Hypothalamus (tissue), 51 donors: ENCODE measurements around the gene TCF4.
A peak's percentile ranks its signal among the peaks of the same experiment; 100 is the strongest.

ENCODE experiments used
- DNase-seq, 51 donors: peaks; one replicate each; lab custom pipeline; 2025; lab: John Stamatoyannopoulos, UW

TCF4 gene

GRCh38 chr18:55252053-55252675, 335.8 kb downstream of the TCF4 start:
- DNase-seq = no peak

GRCh38 chr18:55251254-55251971, 336.6 kb downstream of the TCF4 start:
- DNase-seq = no peak

- DNase-seq = no peak
Observed at GRCh38 chr18:55250768-55251173, 337.2 kb downstream of the TCF4 start.

GRCh38 chr18:55249550-55249949, 338.4 kb downstream of the TCF4 start:
- no peak for DNase-seq

- no peak for DNase-seq
Observed at GRCh38 chr18:55248495-55248894, 339.5 kb downstream of the TCF4 start.

- DNase-seq = no peak
Observed at GRCh38 chr18:55247032-55247431, 341.0 kb downstream of the TCF4 start.

- DNase-seq = no peak
Observed at GRCh38 chr18:55246278-55246677, 341.7 kb downstream of the TCF4 start.

GRCh38 chr18:55245211-55245614, 342.8 kb downstream of the TCF4 start:
- DNase-seq = no peak

- no peak for DNase-seq
Observed at GRCh38 chr18:55244546-55244945, 343.4 kb downstream of the TCF4 start.

GRCh38 chr18:55243857-55244256, 344.1 kb downstream of the TCF4 start:
- no peak for DNase-seq

GRCh38 chr18:55243255-55243654, 344.7 kb downstream of the TCF4 start:
- no peak for DNase-seq

- no peak for DNase-seq
Observed at GRCh38 chr18:55240978-55241377, 347.0 kb downstream of the TCF4 start.

- no peak for DNase-seq
Observed at GRCh38 chr18:55239740-55240139, 348.3 kb downstream of the TCF4 start.

GRCh38 chr18:55237660-55238059, 350.3 kb downstream of the TCF4 start:
- DNase-seq = peak in 3 of 51 donors; percentile 12 to 32 (median 25)

- peak in 1 of 51 donors; percentile 3 for DNase-seq
Observed at GRCh38 chr18:55236150-55236931, 351.7 kb downstream of the TCF4 start.

- DNase-seq = no peak
Observed at GRCh38 chr18:55235094-55235461, 352.9 kb downstream of the TCF4 start.

- peak in 49 of 51 donors; percentile 8 to 90 (median 57) for DNase-seq
Observed at GRCh38 chr18:55234366-55235093, 353.5 kb downstream of the TCF4 start.

GRCh38 chr18:55233857-55234256, 354.1 kb downstream of the TCF4 start:
- DNase-seq = no peak

- no peak for DNase-seq
Observed at GRCh38 chr18:55232506-55232905, 355.5 kb downstream of the TCF4 start.

GRCh38 chr18:55229682-55230081, 358.3 kb downstream of the TCF4 start:
- no peak for DNase-seq

GRCh38 chr18:55228707-55229106, 359.3 kb downstream of the TCF4 start:
- peak in 6 of 51 donors; percentile 3 to 21 (median 8) for DNase-seq
